HCT116 (cell line): ENCODE data around the gene CNKSR1. TPM values are rescaled to one million over a fixed set of nuclear protein-coding genes. Genes with fewer than 3 reads are reported as not detected.

ENCODE experiments used
- ATAC-seq: fragments of 200-7000 bp; cut with Tn5 transposase; 2 replicates; pipeline ENCODE4 v1.9.1; 2020; ENCODE audit warnings: mild to moderate bottlenecking, moderate library complexity
- BruUV-seq: library from RNA; stranded (reverse); fragments of 400-500 nt; replicated peaks from 2 replicates; lab custom pipeline; 2021; lab: Mats Ljungman, UMichigan
- CTCF ChIA-PET: fragments of 300-600 bp; sonication (Branson Sonifier 250); formaldehyde crosslinking; loops from one replicate; lab custom pipeline; 2021; ENCODE audit warnings: antibody characterized with exemption; lab: Charles Lee
- POLR2A ChIA-PET: fragments of 300-600, 350-600 bp; sonication (Branson Sonifier 250); formaldehyde crosslinking; loops from one replicate; lab custom pipeline; 2021; ENCODE audit warnings: antibody characterized with exemption; lab: Charles Lee
- RAD21 ChIA-PET, 2 experiments: fragments of 300-600 bp; sonication (Branson Sonifier 250); formaldehyde crosslinking; loops; one replicate each; lab custom pipeline; 2023; ENCODE audit warnings: low total read pairs in 2 of 2; ENCODE audit not compliant: uncharacterized antibody in 2 of 2, unreplicated experiment in 2 of 2, low non-redundant PET in 1 of 2; lab: Charles Lee
- DNase-seq: peaks from one replicate; pipeline ENCODE4 v3.0.0-alpha.2; 2010; ENCODE audit warnings: low read depth, low spot score
- H2AFZ ChIP-seq: fragments of 200-600 bp; shearing (Covaris generic), sonication (generic); 2 replicates; pipeline ENCODE4 v1.6.1; 2017; ENCODE audit warnings: low read depth, mixed run types, mixed read lengths, antibody characterized with exemption, low read length; ENCODE audit not compliant: poor library complexity, severe bottlenecking
- H3K27ac ChIP-seq: 2 replicates; pipeline ENCODE4 v1.5.1; 2012; ENCODE audit warnings: low read depth, low read length
- H3K27me3 ChIP-seq: fragments of 200-600 bp; sonication (generic); 2 replicates; pipeline ENCODE4 v1.6.1; 2016; ENCODE audit warnings: mixed run types, low read length, mixed read lengths; ENCODE audit not compliant: insufficient read depth
- H3K36me3 ChIP-seq, 2 experiments: fragments of 200-500 bp in 1 of 2; fragments of 200-600 bp in 1 of 2; sonication (Bioruptor generic) in 1 of 2; sonication (generic) in 1 of 2; 2 replicates each; pipeline versions ENCODE4 v1.5.1 to v1.6.1; 2014 to 2016; ENCODE audit warnings: low read length in 2 of 2, inconsistent platforms in 1 of 2, mixed read lengths in 1 of 2, mixed run types in 1 of 2; ENCODE audit not compliant: insufficient read depth in 2 of 2, control insufficient read depth in 1 of 2
- H3K4me1 ChIP-seq, 2 experiments: fragments of 200-600 bp in 1 of 2; sonication (generic) in 1 of 2; 2 replicates each; pipeline versions ENCODE4 v1.5.1 to v1.6.1; 2012 to 2017; ENCODE audit warnings: low read length in 2 of 2, inconsistent platforms in 1 of 2, mild to moderate bottlenecking in 1 of 2, mixed read lengths in 1 of 2, mixed run types in 1 of 2, moderate library complexity in 1 of 2; ENCODE audit not compliant: insufficient read depth in 2 of 2, control insufficient read depth in 1 of 2
- H3K4me2 ChIP-seq: fragments of 200-600 bp; sonication (generic); 2 replicates; pipeline ENCODE4 v1.6.1; 2017; ENCODE audit warnings: mixed run types, low read length, mixed read lengths
- H3K4me3 ChIP-seq, 2 experiments: fragments of 200-600 bp in 1 of 2; sonication (generic) in 1 of 2; replicated peaks in 1 of 2; 2 replicates each; pipeline ENCODE4 v1.5.1; 2011 to 2016; ENCODE audit warnings: low read length in 2 of 2, control low read depth in 1 of 2, low read depth in 1 of 2, mild to moderate bottlenecking in 1 of 2, mixed read lengths in 1 of 2, mixed run types in 1 of 2
- H3K79me2 ChIP-seq: fragments of 200-600 bp; sonication (generic); 2 replicates; pipeline ENCODE4 v1.6.1; 2017; ENCODE audit warnings: mild to moderate bottlenecking, mixed run types, low read length, moderate library complexity, mixed read lengths; ENCODE audit not compliant: insufficient read depth
- H3K9ac ChIP-seq: fragments of 200-600 bp; sonication (generic); 2 replicates; pipeline ENCODE4 v1.6.1; 2016; ENCODE audit warnings: low read length, mixed read lengths
- H3K9me2 ChIP-seq: fragments of 200-600 bp; sonication (generic), shearing (Covaris generic); 2 replicates; pipeline ENCODE4 v1.6.1; 2017; ENCODE audit warnings: mixed run types, mild to moderate bottlenecking, moderate library complexity; ENCODE audit not compliant: insufficient read depth
- H3K9me3 ChIP-seq, 2 experiments: fragments of 200-500 bp in 1 of 2; fragments of 200-600 bp in 1 of 2; sonication (Bioruptor generic) in 1 of 2; sonication (generic) in 1 of 2; 2 replicates each; pipeline ENCODE4 v1.6.1; 2014 to 2017; ENCODE audit warnings: low read length in 2 of 2, mixed read lengths in 2 of 2, inconsistent platforms in 1 of 2, low read depth in 1 of 2, mild to moderate bottlenecking in 1 of 2, mixed run types in 1 of 2, moderate library complexity in 1 of 2; ENCODE audit not compliant: control insufficient read depth in 1 of 2, insufficient read depth in 1 of 2
- H4K20me1 ChIP-seq: fragments of 200-600 bp; sonication (generic), shearing (Covaris generic); 2 replicates; pipeline ENCODE4 v1.6.1; 2017; ENCODE audit warnings: mixed run types, mild to moderate bottlenecking, moderate library complexity; ENCODE audit not compliant: insufficient read depth
- CBX3 ChIP-seq: IDR thresholded peaks from 2 replicates; pipeline ENCODE4 v1.6.1; 2012; ENCODE audit warnings: low read depth
- CEBPB ChIP-seq: IDR thresholded peaks from 2 replicates; pipeline ENCODE4 v1.6.1; 2012; ENCODE audit warnings: low read depth
- CTCF ChIP-seq, 3 experiments: fragments of 200-600 bp in 1 of 3; sonication (generic) in 1 of 3; IDR thresholded peaks in 2 of 3; conservative IDR thresholded peaks in 1 of 3; 2 replicates each; pipeline ENCODE4 v1.5.1; 2012 to 2017; ENCODE audit warnings: low read depth in 2 of 3, low read length in 2 of 3, antibody characterized with exemption in 1 of 3, borderline replicate concordance in 1 of 3, control low read depth in 1 of 3, mild to moderate bottlenecking in 1 of 3, mixed read lengths in 1 of 3, mixed run types in 1 of 3, moderate library complexity in 1 of 3; ENCODE audit not compliant: insufficient read depth in 1 of 3
- ELF1 ChIP-seq: IDR thresholded peaks from 2 replicates; pipeline ENCODE4 v1.6.1; 2012; ENCODE audit warnings: low read depth, borderline replicate concordance
- EZH2phosphoT487 ChIP-seq: fragments of 200-600 bp; IDR thresholded peaks from 2 replicates; pipeline ENCODE4 v1.6.1; 2018; ENCODE audit warnings: antibody characterized with exemption, borderline replicate concordance
- POLR2AphosphoS5 ChIP-seq: IDR thresholded peaks from 2 replicates; pipeline ENCODE4 v1.6.1; 2011; ENCODE audit warnings: mild to moderate bottlenecking, low read depth, low read length, moderate library complexity
- RAD21 ChIP-seq: IDR thresholded peaks from 2 replicates; pipeline ENCODE4 v1.6.1; 2012; ENCODE audit warnings: low read depth, mild to moderate bottlenecking
- REST ChIP-seq: IDR thresholded peaks from 2 replicates; pipeline ENCODE4 v1.6.1; 2012; ENCODE audit warnings: low read depth
- SIN3A ChIP-seq: IDR thresholded peaks from 2 replicates; pipeline ENCODE4 v1.6.1; 2012; ENCODE audit warnings: low read depth
- SP1 ChIP-seq: IDR thresholded peaks from 2 replicates; pipeline ENCODE4 v1.6.1; 2012; ENCODE audit warnings: low read depth
- TCF7L2 ChIP-seq: IDR thresholded peaks from 2 replicates; pipeline ENCODE4 v1.7.0; 2011; ENCODE audit warnings: borderline replicate concordance, inconsistent platforms; ENCODE audit not compliant: insufficient read depth, insufficient read length; ENCODE audit errors: extremely low read depth
- YY1 ChIP-seq: IDR thresholded peaks from 2 replicates; pipeline ENCODE4 v1.6.1; 2011; ENCODE audit warnings: low read length, low read depth, moderate library complexity, mild to moderate bottlenecking; ENCODE audit not compliant: insufficient replicate concordance; ENCODE audit errors: extremely low read depth
- ZNF274 ChIP-seq: fragments of 200-500 bp; sonication (Bioruptor generic); IDR thresholded peaks from 2 replicates; pipeline ENCODE4 v1.6.1; 2014; ENCODE audit warnings: mild to moderate bottlenecking, low read depth, low read length, inconsistent platforms
- intact Hi-C: fragments of 100-400 bp; cut with micrococcal nuclease; formaldehyde crosslinking; loops from 2 replicates; pipeline ENCODE4 v1.10.0; 2022
- total RNA-seq: library from RNA; stranded (reverse); gene quantifications from one replicate; pipeline ENCODE4 v1.2.1, GENCODE V29; 2021; ENCODE audit not compliant: unreplicated experiment
- TF ChIP-seq, protein P1 (sequence below): IDR thresholded peaks from 2 replicates; pipeline ENCODE4 v1.6.1; 2011; ENCODE audit warnings: mild to moderate bottlenecking, low read length, moderate library complexity; ENCODE audit not compliant: insufficient replicate concordance; ENCODE audit errors: extremely low read depth
- TF ChIP-seq, protein P2 (sequence below): IDR thresholded peaks from 2 replicates; pipeline ENCODE4 v1.6.1; 2012

The CNKSR1 gene
- total RNA-seq, 1 experiment from 2014 or later = 26.6 TPM

DNA sequence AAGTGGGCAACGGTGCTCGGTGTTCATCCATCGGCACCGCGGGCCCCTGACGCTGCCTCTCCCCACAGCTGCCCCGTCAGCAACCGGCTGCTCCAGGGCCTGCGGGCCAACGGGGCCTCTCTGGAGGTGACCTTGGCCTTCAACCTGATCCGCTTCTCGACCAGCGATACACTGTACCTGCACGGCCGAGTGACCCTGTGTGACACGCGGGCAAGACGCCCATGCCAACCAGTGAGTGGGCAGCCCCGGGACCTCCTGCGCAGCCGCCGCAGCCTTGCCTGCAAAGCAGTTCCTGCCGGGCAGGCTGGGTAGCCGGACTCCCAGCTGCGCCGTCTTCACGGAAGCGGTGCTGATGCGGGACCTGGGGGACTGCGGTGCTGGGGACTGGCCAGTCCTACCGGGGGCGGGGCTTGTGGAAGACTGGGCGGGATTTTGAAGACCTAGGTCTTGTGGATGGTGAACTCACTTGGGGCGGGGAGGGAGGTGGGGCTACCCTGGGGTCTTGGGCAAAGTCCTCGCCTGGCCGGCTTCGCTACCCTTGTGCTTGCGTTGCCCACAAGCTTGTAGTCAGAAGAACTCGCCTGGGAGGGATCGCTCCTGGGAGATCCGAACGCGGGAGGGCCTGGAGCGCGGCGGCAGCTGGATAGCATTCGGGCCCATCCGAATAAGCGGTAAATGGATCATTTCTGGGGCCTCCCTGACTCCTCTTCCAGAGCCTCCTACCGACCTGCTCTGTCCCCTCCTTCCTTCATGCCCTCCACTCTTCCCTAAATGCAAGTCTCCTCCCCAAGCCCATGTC lies 47.9 kb downstream of the CNKSR1 start:
- ATAC-seq = no peak

More for the DNA sequence above, 47.9 kb downstream of the CNKSR1 start:
- Histone ChIP-seq H3K9me2 (no peaks in the 10 kb centered on the region), H3K4me2 (no peak overlapping the region), H3K9ac (no peak overlapping the region), H3K4me1 (peaks cover 7 to 9% of the 10 kb centered on the region in 2 experiments; a peak in 2 of 4 replicates), H3K4me3 (no peak overlapping the region), H2AFZ (no peak overlapping the region), H3K27ac (no peak overlapping the region), H4K20me1 (no peaks in the 10 kb centered on the region), H3K79me2 (no peaks in the 10 kb centered on the region), H3K27me3 (no peaks in the 10 kb centered on the region), H3K36me3 (no peaks in the 10 kb centered on the region), H3K9me3 (no peaks in the 10 kb centered on the region)
- BruUV-seq = no TSS peak
- TF ChIP-seq CBX3 = no peak
- TF ChIP-seq CEBPB = no peak
- no peak for TF ChIP-seq ZNF274
- TF ChIP-seq POLR2AphosphoS5 = no peak
- TF ChIP-seq, protein P1, sequence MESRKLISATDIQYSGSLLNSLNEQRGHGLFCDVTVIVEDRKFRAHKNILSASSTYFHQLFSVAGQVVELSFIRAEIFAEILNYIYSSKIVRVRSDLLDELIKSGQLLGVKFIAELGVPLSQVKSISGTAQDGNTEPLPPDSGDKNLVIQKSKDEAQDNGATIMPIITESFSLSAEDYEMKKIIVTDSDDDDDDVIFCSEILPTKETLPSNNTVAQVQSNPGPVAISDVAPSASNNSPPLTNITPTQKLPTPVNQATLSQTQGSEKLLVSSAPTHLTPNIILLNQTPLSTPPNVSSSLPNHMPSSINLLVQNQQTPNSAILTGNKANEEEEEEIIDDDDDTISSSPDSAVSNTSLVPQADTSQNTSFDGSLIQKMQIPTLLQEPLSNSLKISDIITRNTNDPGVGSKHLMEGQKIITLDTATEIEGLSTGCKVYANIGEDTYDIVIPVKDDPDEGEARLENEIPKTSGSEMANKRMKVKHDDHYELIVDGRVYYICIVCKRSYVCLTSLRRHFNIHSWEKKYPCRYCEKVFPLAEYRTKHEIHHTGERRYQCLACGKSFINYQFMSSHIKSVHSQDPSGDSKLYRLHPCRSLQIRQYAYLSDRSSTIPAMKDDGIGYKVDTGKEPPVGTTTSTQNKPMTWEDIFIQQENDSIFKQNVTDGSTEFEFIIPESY = no peak
- TF ChIP-seq ELF1 = no peak
- no peak for TF ChIP-seq REST
- TF ChIP-seq RAD21 = no peak
- TF ChIP-seq CTCF (IDR thresholded peaks at IDR 0.05 in 2 of 3, conservative IDR thresholded peaks at IDR 0.05 in 1 of 3; ENCODE audit: borderline replicate concordance in 1 of 3, insufficient read depth in 1 of 3, low read depth in 2 of 3, low read length in 2 of 3) = no peak
- TF ChIP-seq SP1 = no peak
- no peak for TF ChIP-seq TCF7L2
- TF ChIP-seq EZH2phosphoT487 = no peak
- no peak for TF ChIP-seq YY1
- TF ChIP-seq, protein P2, sequence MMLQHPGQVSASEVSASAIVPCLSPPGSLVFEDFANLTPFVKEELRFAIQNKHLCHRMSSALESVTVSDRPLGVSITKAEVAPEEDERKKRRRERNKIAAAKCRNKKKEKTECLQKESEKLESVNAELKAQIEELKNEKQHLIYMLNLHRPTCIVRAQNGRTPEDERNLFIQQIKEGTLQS = no peak
- no peak for TF ChIP-seq SIN3A
- intact Hi-C loops = no loop called here
- RAD21 ChIA-PET = no interaction called here
- DNase-seq = no peak
- CTCF ChIA-PET = no interaction called here
- POLR2A ChIA-PET = no interaction called here
